ENCODE measurements around the gene SEMA4G.

The SEMA4G gene

GRCh38 chr10:101007099-101007711 is 37.9 kb downstream of the SEMA4G start:
- DNase-seq (ENCODE audit: low read depth in 2 of 2): no peak

- DNase-seq (ENCODE audit: low read depth in 2 of 2): no peak
Measured at GRCh38 chr10:101007915-101008822, 38.9 kb downstream of the SEMA4G start.

GRCh38 chr10:101008823-101009423 is 39.6 kb downstream of the SEMA4G start:
- DNase-seq (ENCODE audit: low read depth in 2 of 2): no peak

GRCh38 chr10:101010329-101010728 is 41.0 kb downstream of the SEMA4G start:
- no peak for DNase-seq (ENCODE audit: low read depth in 2 of 2)

GRCh38 chr10:101011517-101012423 is 42.5 kb downstream of the SEMA4G start:
- DNase-seq (ENCODE audit: low read depth in 2 of 2): no peak

- DNase-seq (ENCODE audit: low read depth in 2 of 2): peak; percentile 76 to 79
Measured at GRCh38 chr10:101012525-101013364, 43.4 kb downstream of the SEMA4G start.

GRCh38 chr10:101013365-101013825 is 44.1 kb downstream of the SEMA4G start:
- DNase-seq (ENCODE audit: low read depth in 2 of 2): no peak

GRCh38 chr10:101014230-101014884 is 45.1 kb downstream of the SEMA4G start:
- peak; percentile 71 to 85 for DNase-seq (ENCODE audit: low read depth in 2 of 2)

- DNase-seq (ENCODE audit: low read depth in 2 of 2): no peak
Measured at GRCh38 chr10:101014966-101015581, 45.8 kb downstream of the SEMA4G start.

GRCh38 chr10:101015582-101015973 is 46.3 kb downstream of the SEMA4G start:
- DNase-seq (ENCODE audit: low read depth in 2 of 2): no peak

- DNase-seq (ENCODE audit: low read depth in 2 of 2): no peak
Measured at GRCh38 chr10:101016814-101017213, 47.5 kb downstream of the SEMA4G start.

- DNase-seq (ENCODE audit: low read depth in 2 of 2): no peak
Measured at GRCh38 chr10:101018118-101018599, 48.9 kb downstream of the SEMA4G start.

- peak; percentile 79 to 81 for DNase-seq (ENCODE audit: low read depth in 2 of 2)
Measured at GRCh38 chr10:101018600-101019439, 49.5 kb downstream of the SEMA4G start.

Measured in stimulated activated CD4-positive, alpha-beta T cell treated with anti-CD3 and anti-CD28 coated beads, Interleukin-4, amount 100 ng/mL, for 48 hours (primary cell).